ENCODE results near the gene ABCB1.

The ABCB1 gene

DNA sequence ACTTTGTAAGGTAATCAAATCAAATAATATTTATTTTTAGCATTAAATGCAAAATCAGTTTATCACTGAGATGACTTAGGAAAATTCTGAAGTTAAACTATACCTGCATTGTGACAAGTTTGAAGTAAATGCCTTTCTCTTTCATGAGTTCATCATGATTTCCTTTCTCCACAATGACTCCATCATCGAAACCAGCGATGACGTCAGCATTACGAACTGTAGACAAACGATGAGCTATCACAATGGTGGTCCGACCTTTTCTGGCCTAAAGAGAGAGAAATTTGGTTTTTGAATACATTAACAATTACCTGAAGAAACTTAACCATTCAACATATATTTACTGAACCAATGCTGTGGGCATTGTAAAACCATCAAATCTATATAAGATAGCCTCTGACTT is 54.9 kb downstream of the ABCB1 start:
- Histone ChIP-seq H3K4me3 (ENCODE audit: low read depth, low read length) (no peak overlapping the region), H3K9me3 (ENCODE audit: severe bottlenecking) (no peaks in the 10 kb centered on the region), H3K27me3 (ENCODE audit: insufficient read depth, low read depth, severe bottlenecking) (no peaks in the 10 kb centered on the region), H3K36me3 (no peaks in the 10 kb centered on the region), H3K27ac (no peak overlapping the region)
- TF ChIP-seq, protein P1, sequence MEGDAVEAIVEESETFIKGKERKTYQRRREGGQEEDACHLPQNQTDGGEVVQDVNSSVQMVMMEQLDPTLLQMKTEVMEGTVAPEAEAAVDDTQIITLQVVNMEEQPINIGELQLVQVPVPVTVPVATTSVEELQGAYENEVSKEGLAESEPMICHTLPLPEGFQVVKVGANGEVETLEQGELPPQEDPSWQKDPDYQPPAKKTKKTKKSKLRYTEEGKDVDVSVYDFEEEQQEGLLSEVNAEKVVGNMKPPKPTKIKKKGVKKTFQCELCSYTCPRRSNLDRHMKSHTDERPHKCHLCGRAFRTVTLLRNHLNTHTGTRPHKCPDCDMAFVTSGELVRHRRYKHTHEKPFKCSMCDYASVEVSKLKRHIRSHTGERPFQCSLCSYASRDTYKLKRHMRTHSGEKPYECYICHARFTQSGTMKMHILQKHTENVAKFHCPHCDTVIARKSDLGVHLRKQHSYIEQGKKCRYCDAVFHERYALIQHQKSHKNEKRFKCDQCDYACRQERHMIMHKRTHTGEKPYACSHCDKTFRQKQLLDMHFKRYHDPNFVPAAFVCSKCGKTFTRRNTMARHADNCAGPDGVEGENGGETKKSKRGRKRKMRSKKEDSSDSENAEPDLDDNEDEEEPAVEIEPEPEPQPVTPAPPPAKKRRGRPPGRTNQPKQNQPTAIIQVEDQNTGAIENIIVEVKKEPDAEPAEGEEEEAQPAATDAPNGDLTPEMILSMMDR (IDR thresholded peaks at IDR 0.05; ENCODE audit: low read depth, low read length): no peak
- no peak for DNase-seq

DNA sequence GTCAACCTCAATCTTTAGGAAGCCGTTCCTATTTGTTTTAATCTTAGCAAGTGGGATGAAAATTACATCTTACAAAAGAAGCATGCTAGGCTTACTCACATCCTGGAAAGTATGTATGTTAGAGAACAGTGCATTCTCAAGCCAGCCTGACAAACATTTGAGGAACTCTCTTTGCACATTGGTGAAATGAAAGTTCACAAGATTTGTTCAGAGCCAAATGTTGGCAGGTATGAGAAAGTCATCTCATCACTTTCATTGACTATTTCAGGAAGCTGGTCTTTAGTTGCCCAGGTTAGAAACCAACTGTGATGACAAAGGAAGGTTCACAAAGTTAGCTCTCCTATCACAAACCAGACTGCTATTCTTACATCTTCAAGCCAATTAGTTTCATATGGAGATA is 57.1 kb downstream of the ABCB1 start:
- TF ChIP-seq, protein P1 (IDR thresholded peaks at IDR 0.05; ENCODE audit: low read depth, low read length): no peak
- H3K9me3 ChIP-seq (ENCODE audit: severe bottlenecking): no peaks in the 10 kb centered on the region
- no peak overlapping the region for H3K4me3 ChIP-seq (ENCODE audit: low read depth, low read length)
- no peaks in the 10 kb centered on the region for H3K36me3 ChIP-seq
- H3K27ac ChIP-seq: no peak overlapping the region
- H3K27me3 ChIP-seq (ENCODE audit: insufficient read depth, low read depth, severe bottlenecking): no peaks in the 10 kb centered on the region
- no peak for DNase-seq

DNA sequence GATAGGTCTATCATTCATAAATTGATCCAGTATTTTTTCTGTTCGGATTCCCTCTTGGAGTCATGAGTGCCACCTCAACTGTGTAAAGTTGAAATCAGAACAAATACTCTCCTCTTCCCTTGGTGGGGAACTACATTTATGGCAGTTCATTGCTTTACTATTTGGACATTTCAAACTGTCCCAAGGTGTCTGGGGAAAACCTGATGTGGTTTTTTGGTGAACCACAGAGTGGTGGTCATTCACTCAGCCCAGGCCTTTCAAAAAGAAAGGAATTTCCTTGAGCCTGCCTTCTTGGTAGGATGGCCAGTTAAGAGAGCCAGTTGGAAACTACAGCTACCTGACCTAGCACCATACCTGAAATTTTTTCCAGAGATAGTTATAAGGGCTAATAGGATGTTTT is 59.0 kb downstream of the ABCB1 start:
- no peaks in the 10 kb centered on the region for H3K27me3 ChIP-seq (ENCODE audit: insufficient read depth, low read depth, severe bottlenecking)
- H3K27ac ChIP-seq: no peak overlapping the region
- TF ChIP-seq, protein P1 (IDR thresholded peaks at IDR 0.05; ENCODE audit: low read depth, low read length): no peak
- no peaks in the 10 kb centered on the region for H3K36me3 ChIP-seq
- no peak for DNase-seq
- no peaks in the 10 kb centered on the region for H3K9me3 ChIP-seq (ENCODE audit: severe bottlenecking)
- no peak overlapping the region for H3K4me3 ChIP-seq (ENCODE audit: low read depth, low read length)

DNA sequence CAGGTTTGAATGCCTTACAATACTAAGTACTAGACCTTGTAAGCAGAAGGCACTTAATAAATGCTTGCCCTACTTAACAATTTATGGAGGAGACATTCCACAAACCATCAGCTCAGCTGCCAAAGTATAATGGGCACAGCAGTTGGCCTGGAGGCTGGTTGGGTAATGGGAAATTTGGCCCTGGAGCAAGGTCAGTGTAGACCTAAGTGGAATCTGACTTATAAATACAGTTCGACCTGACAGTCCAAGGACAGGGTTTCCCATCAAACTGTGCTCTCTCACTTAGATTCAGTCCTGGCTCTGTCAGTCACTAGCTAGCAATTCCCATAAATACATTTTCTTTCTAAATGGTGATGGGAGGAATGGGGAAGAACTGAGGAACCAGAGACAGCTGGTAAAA is 62.6 kb downstream of the ABCB1 start:
- H3K9me3 ChIP-seq (ENCODE audit: severe bottlenecking): no peaks in the 10 kb centered on the region
- no peaks in the 10 kb centered on the region for H3K27me3 ChIP-seq (ENCODE audit: insufficient read depth, low read depth, severe bottlenecking)
- TF ChIP-seq, protein P1 (IDR thresholded peaks at IDR 0.05; ENCODE audit: low read depth, low read length): no peak
- H3K27ac ChIP-seq: no peak overlapping the region
- H3K36me3 ChIP-seq: no peaks in the 10 kb centered on the region
- no peak overlapping the region for H3K4me3 ChIP-seq (ENCODE audit: low read depth, low read length)
- no peak for DNase-seq

DNA sequence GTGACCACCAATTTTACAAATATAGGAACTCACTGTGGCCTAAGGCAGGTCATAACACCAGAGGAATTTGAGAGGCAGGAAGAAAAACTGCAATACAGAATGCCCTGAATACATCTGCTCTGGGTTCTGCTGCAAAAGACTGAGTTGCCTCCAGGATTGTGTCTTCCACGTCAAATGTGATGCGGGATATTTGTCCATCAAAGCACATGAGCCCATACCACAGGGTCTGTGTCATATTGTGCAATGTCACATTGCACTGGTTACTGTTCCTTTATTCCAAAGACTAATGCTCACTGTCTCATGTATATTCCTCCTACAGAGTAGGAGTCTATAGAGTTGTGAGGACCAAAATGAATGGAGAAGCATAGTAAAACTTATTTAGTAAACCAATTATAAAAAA is 66.6 kb downstream of the ABCB1 start:
- Histone ChIP-seq H3K4me3 (ENCODE audit: low read depth, low read length) (no peak overlapping the region), H3K9me3 (ENCODE audit: severe bottlenecking) (no peaks in the 10 kb centered on the region)
- DNase-seq: no peak

DNA sequence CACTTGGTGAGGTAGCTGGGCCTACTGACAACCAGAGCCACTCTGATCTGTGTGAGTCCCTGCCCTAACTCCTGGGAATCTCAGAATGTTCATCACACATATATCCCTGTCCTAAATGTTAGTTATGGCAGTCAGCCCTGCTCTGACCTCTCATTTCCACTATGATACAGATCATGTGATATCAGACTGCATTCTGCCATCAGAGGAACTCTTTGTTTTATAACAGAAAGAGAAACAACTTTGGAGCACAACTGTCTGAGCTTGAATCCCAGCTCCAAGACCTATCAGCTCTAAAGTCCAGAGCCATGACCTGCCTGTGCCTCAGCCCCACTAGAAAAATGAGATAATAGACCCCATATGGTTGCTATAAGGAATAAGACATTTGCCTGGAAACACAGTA is 70.6 kb downstream of the ABCB1 start:
- Histone ChIP-seq H3K9me3 (ENCODE audit: severe bottlenecking) (no peaks in the 10 kb centered on the region), H3K4me3 (ENCODE audit: low read depth, low read length) (no peak overlapping the region), H3K27ac (no peak overlapping the region), H3K27me3 (ENCODE audit: insufficient read depth, low read depth, severe bottlenecking) (no peaks in the 10 kb centered on the region), H3K36me3 (no peaks in the 10 kb centered on the region)
- no peak for DNase-seq
- TF ChIP-seq, protein P1 (IDR thresholded peaks at IDR 0.05; ENCODE audit: low read depth, low read length): no peak

More for the DNA sequence above, 66.6 kb downstream of the ABCB1 start:
- Histone ChIP-seq H3K36me3 (no peaks in the 10 kb centered on the region), H3K27me3 (ENCODE audit: insufficient read depth, low read depth, severe bottlenecking) (no peaks in the 10 kb centered on the region), H3K27ac (no peak overlapping the region)
- TF ChIP-seq, protein P1 (IDR thresholded peaks at IDR 0.05; ENCODE audit: low read depth, low read length): no peak

Data from WERI-Rb-1 (cell line).